OCI-LY7 (cell line): ENCODE data around the gene SERPINA6.

Source experiments
- EZH2phosphoT487 ChIP-seq: fragments of 200-600 bp; sonication (generic); IDR thresholded peaks from 2 replicates; pipeline ENCODE4 v1.6.1; 2018; ENCODE audit warnings: low read depth, borderline replicate concordance, mild to moderate bottlenecking, mixed run types, antibody characterized with exemption, low read length, moderate library complexity, mixed read lengths
- TF ChIP-seq, protein P1 (sequence below): fragments of 200-600 bp; sonication (generic); conservative IDR thresholded peaks from 2 replicates; pipeline ENCODE4 v1.5.1; 2014; ENCODE audit warnings: mild to moderate bottlenecking, antibody characterized with exemption, low read length, moderate library complexity, mixed read lengths

DNA sequence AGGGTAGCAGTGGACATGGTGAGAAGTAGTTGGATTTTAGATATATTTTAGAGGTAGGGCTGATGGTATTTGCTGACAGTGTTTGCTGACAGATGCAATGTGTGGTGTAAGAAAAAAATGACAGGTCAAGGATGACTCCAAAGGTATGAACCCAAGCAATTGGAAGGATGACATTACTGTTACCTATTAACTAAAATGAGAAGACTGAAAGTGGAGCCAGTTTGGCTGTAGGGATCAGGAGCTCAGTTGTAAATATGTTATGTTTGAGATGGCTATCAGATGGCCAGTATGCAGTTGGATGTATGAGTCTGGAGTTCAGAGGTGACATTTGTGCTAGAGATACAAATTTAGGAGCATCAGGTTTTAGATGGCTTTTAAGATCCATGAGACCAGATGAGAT, 17.4 kb upstream of the SERPINA6 start:
- no peak for TF ChIP-seq EZH2phosphoT487
- TF ChIP-seq, protein P1, sequence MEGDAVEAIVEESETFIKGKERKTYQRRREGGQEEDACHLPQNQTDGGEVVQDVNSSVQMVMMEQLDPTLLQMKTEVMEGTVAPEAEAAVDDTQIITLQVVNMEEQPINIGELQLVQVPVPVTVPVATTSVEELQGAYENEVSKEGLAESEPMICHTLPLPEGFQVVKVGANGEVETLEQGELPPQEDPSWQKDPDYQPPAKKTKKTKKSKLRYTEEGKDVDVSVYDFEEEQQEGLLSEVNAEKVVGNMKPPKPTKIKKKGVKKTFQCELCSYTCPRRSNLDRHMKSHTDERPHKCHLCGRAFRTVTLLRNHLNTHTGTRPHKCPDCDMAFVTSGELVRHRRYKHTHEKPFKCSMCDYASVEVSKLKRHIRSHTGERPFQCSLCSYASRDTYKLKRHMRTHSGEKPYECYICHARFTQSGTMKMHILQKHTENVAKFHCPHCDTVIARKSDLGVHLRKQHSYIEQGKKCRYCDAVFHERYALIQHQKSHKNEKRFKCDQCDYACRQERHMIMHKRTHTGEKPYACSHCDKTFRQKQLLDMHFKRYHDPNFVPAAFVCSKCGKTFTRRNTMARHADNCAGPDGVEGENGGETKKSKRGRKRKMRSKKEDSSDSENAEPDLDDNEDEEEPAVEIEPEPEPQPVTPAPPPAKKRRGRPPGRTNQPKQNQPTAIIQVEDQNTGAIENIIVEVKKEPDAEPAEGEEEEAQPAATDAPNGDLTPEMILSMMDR: no peak
